HG03095 (cell line): ENCODE data around the gene CNIH3.
"Not testable (repeated sequence)": the region's sequence is repeated elsewhere in the genome, so short reads cannot be mapped to it uniquely, and the experiment has no call there.

Experiments
- ATAC-seq: cut with Tn5 transposase; IDR thresholded peaks from one replicate; pipeline ENCODE4 v1.9.1; 2021; ENCODE audit warnings: moderate library complexity; ENCODE audit not compliant: unreplicated experiment

The CNIH3 gene

GRCh38 chr1:224684979-224685425 lies 68.9 kb downstream of the CNIH3 start:
- ATAC-seq, result no peak

- not testable (repeated sequence) for ATAC-seq
Measured at GRCh38 chr1:224686140-224686539, 70.0 kb downstream of the CNIH3 start.

DNA sequence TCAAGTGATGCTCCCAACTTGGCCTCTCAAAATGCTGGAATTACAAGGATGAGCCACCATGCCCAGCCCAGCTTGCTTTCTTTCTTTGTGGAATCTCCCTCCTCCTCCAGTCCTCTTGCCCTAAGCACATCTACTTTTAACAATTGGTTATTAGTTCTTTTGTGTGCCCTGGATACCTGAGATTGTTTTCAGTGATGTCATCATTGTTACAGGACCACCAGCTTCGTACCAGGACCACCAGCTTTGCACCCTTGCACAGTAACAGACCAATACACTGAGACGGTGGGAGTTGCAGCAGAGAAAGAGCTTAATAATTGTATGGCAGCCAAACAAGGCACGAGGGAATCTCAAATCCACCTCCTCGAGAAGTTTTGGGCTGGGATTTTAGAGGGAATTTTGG lies 71.3 kb downstream of the CNIH3 start:
- no peak for ATAC-seq

DNA sequence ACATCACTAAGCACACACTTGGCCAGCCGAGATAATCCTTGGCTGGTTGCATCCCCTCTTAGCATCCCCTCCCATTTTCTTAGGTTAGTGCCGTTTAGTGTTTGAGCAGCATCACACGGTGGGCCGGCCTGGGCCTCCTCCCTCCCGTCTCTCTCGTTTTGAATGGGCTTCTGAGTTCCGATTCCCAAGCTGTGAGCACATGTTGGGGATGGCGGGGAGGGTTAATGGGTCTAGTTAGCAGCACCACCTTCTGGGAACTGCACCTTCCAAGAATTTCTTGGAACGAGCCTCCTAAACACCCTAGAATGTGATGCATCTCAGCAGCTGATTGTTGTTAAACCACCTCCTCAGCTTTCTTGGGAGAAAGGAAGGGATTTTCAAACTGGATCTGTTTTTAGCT lies 73.3 kb downstream of the CNIH3 start:
- ATAC-seq, result no peak

DNA sequence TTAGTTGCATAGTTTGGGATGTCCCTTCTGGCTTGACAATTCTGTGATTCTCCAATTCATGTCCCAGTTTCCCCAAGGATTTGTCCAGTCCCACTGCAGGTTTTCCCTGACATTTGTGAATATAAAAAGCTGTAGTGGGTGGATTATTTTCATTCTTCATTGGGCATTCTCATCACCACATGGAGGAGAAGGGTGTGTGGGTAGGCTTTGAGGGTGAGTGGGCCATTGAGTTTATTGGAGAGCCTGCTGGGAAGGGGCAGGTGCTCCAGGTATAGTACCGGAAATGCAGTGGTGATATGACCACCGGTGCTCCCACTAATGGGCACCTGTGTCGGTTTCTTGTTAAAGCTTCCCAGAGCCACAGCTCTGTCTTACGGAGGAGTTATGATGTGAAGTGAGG lies 74.5 kb downstream of the CNIH3 start:
- ATAC-seq, result no peak

DNA sequence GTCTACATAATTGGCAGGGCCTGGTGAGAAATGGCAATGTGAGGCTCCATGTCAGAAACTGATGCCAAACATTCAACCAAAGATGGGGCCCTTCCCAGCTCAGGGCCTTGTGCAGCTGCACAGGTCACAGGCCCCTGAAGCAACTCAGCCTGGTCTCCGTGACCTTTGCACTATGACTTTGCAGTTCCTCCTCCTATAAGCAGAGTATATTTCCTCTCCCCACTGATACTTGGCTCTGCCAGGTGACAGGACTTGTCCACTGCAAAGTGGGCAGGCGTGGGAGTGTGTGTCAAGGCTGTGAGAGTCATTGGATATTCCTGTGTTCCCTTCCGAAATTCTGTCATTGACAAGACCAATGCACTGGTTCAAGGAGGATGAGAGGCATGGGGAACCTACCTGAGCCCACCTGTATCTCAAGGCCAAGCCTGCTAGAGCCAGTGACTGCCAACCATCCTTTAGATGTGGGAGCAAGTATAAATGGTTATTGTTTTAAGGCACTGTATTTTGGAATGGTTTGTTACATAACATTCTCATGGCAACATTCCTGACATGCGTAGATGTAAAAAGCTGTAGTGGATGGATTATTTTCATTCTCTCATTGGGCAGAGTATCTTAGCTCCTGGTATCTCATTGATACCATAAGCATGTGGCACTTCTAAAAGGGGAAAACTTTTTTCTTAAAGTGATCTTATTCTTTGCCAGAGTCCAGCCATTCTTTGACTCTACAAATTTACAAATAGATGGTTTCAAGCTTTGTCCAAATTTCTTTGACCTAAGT lies 75.2 kb downstream of the CNIH3 start:
- no peak for ATAC-seq

GRCh38 chr1:224694969-224695368 lies 78.9 kb downstream of the CNIH3 start:
- no peak for ATAC-seq

GRCh38 chr1:224696021-224696420 lies 79.9 kb downstream of the CNIH3 start:
- ATAC-seq, result no peak

DNA sequence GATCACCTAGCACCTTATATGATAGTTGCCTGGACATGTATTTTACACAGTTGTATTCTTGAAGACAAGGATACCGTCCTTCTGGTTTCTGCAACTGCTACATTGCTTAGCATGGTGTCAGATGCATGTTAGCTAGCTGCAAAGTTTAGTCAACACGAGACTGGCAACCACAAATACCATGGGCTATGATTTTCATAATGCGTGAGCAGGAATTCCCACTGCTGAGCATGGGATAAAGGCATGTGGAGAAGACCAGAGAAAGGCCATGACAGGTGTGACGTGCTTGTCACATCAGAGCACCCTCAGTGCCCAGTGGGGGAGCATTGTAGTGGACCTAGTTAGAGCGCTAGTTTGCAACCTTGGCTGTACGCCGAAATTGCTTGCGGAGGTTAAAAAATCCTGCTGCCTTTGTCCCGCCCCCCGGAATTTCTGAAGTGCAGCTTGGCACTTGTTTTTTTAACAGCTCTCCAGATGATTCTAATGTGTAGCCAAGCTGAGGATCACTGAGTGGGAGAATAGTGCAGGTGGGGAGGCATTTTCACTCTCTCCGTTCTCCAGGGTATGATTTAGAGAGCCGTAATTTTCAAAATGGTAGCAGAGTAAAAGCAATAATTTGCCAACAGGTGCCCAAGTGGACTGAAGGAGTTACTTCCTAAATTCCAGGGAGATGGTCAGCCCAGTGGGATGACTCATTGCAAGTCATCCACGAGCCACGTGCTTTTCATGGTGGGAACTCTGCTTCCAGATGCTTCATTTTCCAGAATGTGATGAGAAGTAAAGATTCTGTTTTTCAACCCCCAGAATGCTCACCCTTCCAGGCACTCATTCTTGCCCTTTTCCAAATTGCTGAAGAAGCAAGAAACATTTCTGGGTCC lies 81.0 kb downstream of the CNIH3 start:
- ATAC-seq, result no peak

DNA sequence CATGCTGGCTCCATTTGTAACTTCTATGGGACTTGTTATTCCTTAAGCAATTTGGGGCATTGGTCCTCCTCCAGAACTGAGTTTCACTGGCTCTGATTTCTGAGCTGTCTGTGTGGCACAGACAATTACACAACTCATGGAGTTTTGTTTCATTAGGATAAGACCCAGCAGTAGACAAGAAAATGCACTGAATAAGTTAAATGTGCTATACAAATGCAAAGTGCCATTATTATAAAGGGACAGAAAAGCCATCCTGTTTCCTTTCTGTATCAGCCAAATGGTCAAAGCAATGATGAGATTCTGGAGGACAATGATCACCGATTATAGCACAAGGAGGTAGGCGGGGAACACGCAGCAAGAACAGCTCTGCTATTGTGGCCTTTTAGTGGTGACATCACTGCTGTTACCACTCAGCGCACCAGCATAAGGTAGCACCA lies 81.9 kb downstream of the CNIH3 start:
- ATAC-seq, result no peak

DNA sequence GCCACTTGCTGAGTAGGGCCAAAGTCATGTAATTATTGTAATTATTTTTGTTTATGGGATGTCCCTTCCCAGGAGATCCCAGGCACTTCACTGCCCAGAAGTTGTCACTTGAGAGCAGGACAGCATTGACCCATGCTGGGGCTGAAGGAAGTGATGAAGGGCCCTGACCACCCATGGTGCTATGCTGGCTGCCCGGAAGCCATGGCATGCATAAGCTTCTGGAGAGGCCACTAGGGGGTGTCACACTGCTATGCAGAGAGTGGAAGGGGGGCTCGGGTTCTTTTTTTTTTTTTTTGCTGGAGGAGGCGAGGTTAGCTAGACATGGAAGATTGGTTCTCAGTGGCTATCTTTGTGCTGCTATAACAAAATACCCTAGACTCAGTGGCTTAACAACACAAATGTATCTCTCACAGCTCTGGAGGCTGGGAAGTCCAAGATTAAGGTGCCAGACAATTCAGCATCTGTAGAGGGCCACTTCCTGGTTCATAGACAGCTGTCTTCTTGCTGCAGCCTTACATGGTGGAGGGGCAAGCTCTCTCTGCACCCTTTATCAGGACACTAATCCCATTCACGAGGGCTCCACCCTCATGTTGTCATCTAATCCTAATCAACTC lies 84.9 kb downstream of the CNIH3 start:
- no peak for ATAC-seq

GRCh38 chr1:224703702-224704101 lies 87.6 kb downstream of the CNIH3 start:
- ATAC-seq, result no peak

DNA sequence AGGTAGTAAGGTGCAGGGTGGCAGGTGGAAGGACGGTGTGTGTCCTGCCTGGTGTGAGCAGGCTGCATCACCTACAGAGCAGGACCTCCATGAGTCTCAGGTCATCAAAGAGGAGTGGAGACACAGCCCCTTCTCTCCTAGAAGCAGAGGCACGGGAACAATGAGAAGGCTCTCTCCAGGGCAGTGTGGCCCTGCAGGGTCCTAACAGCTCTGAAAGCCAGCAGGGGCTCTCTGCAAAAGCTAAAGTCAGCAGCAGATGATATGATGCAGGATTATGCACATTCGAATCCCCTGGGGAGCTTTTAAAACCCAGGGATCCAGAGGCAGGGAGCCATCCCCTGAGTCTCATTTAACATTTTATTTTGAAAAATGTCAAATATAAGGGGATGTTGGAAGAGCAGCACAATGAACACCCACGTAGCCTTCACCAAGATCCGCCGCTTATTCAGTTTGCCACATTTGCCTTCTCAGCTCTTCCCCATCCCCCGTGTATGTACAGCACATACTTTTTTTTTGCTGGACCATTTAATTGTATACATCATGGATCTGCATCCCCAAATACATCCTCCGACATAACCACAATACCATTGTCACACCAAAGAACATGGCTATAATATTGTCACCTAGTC lies 88.1 kb downstream of the CNIH3 start:
- no peak for ATAC-seq

DNA sequence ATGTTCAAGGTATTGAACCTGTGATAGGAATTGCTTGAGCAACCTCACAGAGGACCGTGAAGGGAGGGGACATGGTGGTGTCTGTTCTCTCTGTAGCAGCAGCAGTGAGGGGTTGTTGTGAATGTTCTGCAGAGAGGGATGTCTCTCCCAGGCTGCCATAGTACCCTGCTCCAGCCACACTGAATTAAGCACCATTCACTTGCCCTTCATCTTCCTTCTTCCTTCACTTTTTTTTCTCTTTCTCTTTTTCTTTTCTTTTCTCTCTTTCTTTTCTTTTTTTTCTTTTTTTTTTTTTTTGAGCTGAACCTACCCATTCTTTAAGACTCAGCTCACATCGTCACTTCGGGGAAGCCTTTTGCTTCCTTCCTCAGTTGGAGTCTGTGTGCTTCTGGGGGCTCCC lies 89.5 kb downstream of the CNIH3 start:
- ATAC-seq, result no peak

- ATAC-seq, result no peak
Measured at GRCh38 chr1:224707843-224708725, 92.0 kb downstream of the CNIH3 start.

DNA sequence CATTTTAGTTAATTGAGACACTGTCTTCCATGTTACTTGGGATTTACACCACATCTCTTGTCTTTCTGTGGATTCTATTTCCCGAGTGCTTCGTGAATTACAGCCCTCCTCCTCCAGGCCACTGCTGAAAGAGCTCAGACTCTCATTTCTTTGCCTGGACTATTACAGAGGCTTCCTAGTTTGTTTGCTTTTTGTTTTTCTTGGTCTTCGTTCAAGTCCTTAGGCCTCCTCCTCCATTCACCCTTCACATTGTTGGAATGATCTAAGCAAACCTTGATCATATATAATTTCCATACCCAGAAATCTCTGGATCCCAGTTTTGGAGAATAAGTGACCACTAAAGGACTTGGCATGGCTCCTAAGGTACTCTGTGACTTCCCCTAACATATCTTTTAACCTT lies 94.1 kb downstream of the CNIH3 start:
- no peak for ATAC-seq

DNA sequence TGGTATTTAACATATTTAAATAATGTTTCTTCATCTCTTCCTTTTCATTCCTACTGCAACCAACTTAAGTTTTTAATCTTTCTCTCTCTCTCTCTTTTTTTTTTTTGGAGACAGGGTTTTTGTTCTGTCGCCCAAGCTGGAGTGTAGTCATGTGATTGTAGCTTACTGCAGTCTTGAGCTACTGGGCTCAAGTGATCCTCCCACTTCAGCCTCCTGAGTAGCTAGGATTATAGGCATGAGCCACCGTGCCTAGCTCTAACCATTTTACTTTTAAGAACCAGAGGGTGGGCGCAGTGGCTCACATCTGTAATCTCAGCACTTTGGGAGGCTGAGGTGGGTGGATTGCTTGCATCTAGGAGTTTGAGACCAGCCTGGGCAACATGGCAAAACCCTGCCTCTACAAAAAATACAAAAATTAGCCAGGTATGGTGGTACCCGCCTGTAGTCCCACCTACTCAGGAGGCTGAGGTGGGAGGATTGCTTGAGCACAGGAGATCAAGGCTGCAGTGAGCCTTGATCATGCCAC lies 95.2 kb downstream of the CNIH3 start:
- not testable (repeated sequence) for ATAC-seq

DNA sequence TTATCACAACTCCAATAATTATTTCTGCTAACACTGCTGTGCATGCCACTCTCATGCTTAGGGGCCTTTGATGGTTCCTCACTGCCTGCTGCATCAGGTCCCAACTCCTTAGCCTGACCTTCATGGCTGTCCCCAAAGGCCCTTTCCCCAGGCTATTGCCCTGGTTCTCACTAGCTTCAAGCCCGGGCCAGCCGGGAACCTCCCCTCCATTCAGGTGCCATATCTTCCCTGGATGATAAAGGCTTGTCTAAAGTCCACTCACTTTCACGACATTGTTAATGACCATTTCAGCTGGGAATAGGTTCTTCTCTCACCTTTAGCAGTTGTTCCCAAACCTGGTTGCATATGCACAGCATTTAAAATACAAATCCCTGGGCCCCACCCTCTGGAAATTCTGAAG lies 95.8 kb downstream of the CNIH3 start:
- no peak for ATAC-seq

GRCh38 chr1:224713228-224713627 lies 97.1 kb downstream of the CNIH3 start:
- ATAC-seq, result no peak

DNA sequence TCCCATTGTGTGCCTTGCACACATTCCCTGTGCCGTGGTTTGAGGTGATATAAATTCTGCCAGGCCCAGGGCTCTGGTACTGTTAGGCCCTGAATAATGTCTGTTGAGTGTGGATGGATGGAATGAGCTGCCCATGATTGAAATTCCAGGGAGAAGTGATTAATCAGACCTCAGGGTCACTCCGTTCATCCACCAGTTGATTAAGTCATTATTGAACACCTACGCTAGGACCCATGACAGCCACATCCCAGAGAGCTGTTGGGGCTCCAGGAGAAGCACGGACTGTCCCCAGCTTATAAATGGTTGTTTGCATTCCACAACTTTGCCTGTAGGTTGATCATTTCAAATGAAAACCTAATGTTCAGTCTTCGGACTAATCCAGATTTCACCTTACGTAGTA lies 98.4 kb downstream of the CNIH3 start:
- ATAC-seq, result no peak
